Ecto neural progenitor cell (in vitro differentiated cells): ENCODE data around the gene ERCC6L.

Experiments used
- DNase-seq: peaks from one replicate; pipeline ENCODE4 v3.0.0-alpha.2; 2018; ENCODE audit warnings: low spot score

Gene ERCC6L

DNA sequence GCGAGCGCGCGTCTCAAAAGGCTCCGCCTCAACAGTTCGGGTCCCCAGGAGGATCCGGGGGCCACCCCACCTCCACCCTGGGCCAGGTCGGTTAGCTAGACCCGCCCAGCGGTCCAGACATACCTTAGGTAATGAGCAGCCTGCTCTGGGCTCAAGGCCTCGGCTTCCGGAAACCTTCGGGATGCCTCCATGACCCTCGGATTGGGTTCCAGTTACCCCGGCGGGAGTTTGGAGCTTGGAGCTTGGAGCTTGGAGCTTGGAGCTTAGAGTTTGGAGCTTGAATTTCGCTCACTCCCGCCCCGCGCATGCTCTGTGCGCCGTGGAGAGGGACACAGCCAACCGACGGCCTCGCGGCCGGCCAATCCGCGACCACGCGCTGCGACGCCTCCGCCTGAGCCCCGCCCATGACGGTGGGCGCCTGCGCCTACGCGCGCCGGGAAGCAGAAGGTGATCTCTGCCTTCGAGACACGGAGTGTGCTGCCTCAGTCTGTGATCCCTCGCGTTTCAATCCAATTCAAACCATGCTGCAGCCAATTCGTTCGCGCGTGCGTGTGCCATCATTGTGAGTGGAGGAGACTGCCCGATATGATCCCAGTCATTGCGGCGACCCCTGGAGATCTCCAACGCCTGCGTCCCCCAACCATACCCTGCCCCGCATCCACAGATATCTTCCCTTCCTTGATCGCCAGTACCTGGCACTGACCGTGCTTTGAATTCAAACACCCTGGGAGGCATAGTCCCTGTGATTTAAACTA lies at the start of gene ERCC6L:
ERCC6L (minus strand) TSS at position 307 of the 755 bp plus-strand sequence; CDS start at position 191, 116 bp downstream.
- DNase-seq: peak; percentile 91

DNA sequence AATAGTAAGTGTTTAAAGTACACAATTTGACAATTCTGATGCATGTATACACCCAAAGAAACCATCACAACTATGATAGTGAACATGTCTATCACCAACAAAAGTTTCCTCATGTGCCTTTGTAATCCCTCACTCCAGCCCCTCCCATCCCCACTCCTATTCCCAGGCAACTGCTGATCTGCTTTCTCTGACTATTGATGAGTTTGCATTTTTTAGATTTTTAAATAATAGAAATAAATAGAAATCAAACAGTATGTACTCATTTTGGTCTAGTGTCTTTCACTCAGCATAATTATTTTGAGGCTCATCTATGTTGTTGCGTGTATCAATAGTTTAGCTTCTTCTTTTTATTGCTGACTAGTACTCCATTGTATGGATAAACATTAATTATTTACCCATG lies 43.5 kb upstream of the ERCC6L start:
- DNase-seq: no peak

- no peak for DNase-seq
Observed at GRCh38 chrX:72280321-72280845, 41.6 kb upstream of the ERCC6L start.

DNA sequence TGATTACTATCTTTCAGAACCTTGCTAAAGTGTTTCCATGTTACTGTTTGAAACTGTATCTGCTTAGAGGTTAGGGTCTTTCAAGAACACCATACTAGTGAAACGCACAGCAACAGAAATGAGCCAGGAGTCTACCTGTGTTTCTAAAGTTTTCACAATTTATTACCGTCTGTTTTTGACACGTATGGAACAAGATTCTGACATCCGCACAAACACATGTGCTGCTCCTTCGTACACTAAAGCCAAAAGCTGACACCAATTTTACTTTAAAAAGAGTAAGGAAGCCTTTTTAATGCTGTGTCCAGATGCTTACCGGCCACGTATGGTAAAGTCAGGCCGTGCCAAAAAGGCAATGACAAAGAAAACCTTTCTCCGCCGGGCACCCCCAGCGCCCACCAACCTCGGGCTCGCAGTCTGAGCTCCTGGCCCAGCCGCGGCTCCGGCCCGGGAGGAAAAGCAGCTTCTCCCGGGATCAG lies 37.7 kb upstream of the ERCC6L start:
- DNase-seq: no peak

DNA sequence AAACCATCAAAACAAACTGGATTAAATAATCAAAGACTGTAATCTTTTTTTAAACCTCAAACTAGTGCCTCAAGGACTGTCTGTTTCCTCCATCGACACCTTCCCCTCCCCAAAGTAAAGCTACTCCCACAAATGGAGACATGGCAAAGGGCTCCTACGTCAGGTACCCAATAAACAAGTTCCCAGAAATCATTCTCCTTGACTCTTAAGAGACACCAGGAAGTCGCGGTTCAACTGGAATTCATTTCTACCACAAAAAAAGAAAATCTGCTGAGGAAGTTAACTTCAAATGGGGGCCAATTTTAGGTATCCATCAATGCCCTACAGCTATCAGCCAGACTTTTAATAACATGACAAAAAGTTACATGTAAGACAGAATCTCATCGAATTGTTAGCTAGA lies 35.7 kb upstream of the ERCC6L start:
- DNase-seq: no peak

GRCh38 chrX:72273718-72274117 lies 34.9 kb upstream of the ERCC6L start:
- DNase-seq: no peak

- DNase-seq: no peak
Observed at GRCh38 chrX:72272868-72273267, 34.0 kb upstream of the ERCC6L start.

DNA sequence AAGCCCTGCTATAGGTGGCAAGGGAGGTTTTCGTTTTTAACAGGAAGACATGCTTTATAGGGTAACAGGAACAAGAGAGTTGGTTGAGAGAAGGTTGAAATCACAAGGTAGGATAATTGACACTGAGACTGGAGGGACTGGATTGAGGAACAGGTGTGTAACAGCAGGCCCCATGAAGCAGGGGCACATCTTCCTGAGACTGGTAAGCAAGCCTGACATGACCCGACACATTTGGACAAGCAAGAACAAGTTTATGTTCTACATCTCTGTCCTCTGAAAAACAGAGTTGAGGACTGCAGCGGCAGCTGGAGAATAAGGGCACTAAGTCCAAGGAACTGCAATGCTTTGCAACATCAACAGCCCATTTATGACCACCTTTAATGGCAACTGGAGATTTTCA lies 33.0 kb upstream of the ERCC6L start:
- no peak for DNase-seq

DNA sequence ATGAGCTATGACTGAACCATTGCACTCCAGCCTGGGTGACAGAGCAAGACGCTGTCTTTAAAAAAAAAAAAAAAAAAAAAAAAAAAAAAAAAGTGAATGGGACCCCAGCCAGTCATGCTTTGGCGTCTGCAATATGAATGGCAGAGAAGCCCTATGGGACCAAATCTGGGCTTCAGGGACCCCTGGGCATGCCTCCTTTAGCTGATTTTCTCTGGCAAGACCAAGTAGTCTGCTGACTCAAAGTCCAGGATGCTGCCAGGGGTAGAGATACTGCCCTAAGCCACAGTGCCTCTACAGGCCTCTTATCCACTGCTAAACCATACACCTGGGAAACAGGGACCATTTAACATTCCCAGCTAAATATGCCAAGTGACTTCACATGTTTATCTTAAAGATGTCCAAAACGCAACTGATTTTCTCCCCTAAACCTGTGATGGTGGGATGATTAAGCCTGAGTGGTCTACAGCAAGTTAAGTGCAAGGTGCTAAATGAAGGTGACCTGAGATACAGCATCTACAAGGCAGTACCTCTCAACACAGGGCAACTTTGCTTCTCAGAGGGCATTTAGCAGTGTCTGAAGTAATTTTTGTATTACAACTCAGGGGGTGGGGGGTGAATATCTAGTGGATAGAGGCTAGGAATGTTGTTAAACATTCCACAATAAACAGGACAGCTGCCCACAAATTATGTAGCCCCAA lies 32.4 kb upstream of the ERCC6L start:
- no peak for DNase-seq

DNA sequence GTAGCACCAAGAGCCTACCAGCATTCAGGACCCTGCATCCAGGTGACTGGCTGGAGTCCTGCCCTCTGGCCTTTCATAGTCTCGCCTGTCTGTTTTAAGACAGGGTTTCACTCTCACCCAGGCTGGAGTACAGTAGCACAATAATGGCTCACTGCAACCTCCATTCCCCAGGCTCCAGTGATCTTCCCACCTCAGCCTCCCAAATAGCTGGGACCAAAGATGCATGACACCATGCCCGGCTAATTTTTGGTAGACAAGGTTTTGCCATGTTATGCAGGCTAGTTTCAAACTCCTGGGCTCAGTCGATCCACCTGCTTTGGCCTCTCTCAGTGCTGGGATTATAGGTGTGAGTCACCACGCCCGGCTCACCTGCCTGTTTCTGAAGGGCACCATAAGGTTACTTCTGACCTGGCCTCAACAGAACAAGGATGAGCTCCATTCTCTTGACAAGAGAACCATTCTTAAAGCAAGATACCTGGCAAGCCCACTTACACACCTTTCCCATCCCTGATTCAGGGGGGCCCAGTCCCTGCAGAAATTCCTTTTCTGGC lies 31.6 kb upstream of the ERCC6L start:
- no peak for DNase-seq

GRCh38 chrX:72269671-72270251 lies 30.9 kb upstream of the ERCC6L start:
- DNase-seq: no peak

- no peak for DNase-seq
Observed at GRCh38 chrX:72268597-72269365, 30.0 kb upstream of the ERCC6L start.

DNA sequence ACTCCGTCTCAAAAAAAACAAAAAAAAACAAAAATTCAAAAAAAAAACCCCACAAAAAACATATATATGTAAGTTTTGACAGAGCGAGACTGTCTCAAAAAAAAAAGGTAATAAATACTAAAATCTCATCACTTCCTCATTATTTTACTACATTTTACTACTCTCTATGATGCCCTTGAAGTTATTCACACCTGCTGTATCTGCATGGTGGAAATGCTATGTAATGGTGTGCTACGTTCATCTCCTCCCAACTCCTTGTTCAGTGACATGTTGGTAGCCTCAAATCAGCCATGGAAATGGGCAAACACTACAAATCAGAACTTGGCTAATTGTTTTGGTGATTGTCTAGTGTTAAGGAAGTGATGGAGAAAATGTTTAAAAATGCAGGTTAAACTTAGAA lies 26.4 kb upstream of the ERCC6L start:
- no peak for DNase-seq

DNA sequence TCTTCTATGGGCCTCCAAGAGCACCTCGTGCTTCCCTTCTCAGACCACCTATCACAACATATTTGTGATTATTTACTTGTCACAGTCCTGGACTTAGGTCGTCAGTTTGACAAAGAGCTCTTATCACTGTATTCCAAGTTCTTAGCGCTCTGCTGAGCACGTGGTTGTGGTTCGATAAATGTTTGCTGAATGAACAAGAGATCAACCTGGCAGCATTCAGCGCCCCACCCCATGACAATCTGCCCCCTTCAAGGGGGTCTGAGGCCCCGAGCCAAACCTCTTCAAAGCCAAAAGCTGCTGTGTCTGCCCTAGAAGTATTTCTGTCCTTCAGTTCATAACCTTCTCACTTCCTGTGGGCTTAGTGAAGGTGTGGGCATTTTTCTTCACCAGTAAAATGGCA lies 23.2 kb upstream of the ERCC6L start:
- no peak for DNase-seq

GRCh38 chrX:72260448-72260847 lies 21.6 kb upstream of the ERCC6L start:
- DNase-seq: no peak

GRCh38 chrX:72258174-72258573 lies 19.3 kb upstream of the ERCC6L start:
- no peak for DNase-seq

DNA sequence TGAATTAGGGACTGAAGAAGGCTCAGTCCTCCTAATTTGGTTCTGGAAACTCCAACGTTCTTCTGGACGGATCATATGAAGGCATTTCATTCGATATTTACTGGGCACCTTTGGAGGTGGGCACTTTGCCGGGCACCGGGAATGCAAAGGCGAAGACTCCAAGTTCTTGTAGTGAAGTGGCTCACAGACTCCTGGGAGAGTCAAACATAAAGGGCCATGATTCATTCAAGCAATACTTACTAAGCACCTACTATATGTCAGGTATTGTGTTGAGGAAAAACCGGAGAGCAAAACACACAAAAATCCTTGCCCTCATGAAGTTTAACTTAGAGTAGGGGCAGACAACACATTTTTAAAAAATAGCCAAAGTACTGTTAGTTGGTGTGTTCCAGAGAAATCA lies 17.0 kb upstream of the ERCC6L start:
- no peak for DNase-seq

DNA sequence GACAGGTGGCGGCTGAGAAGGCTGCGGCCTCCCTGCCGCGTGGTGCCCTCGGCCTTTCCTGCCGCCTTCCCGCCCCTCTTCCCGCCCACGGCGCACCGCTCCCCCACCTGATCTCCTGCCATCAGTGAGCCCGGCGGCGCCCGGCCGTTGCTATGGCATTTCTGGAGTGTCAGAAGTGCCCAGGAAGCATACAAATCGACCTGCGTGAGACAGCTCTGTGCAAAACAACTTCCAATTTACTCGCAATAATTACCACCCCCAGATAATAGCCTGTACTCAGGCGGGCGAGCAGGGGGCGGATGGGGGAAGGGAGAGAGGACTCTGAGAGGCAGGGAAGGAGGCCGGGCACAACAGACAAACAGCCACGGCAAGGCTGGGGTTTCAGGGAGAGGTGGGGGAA lies 16.6 kb upstream of the ERCC6L start:
- peak; percentile 55 for DNase-seq

DNA sequence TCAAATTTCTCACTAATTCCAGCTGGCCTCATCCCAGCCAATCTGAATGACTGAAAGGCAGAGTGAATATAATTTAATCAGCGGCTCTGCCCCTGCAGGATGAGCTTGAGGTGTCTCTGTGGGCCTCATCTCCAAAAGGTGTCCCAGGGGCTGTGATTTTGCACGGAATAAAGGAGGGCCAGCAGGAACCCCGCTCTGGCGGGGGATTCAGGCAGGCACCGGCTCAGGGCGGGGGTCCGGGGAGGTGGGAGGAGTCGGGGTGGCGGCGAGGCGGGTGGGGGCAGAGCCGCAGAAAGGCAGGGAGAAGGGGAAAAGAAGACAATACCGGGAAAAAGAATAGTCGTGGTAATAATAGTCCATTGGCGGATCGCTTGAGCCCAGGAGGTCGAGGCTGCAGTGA lies 16.0 kb upstream of the ERCC6L start:
- DNase-seq: no peak

- no peak for DNase-seq
Observed at GRCh38 chrX:72253686-72254085, 14.9 kb upstream of the ERCC6L start.

DNA sequence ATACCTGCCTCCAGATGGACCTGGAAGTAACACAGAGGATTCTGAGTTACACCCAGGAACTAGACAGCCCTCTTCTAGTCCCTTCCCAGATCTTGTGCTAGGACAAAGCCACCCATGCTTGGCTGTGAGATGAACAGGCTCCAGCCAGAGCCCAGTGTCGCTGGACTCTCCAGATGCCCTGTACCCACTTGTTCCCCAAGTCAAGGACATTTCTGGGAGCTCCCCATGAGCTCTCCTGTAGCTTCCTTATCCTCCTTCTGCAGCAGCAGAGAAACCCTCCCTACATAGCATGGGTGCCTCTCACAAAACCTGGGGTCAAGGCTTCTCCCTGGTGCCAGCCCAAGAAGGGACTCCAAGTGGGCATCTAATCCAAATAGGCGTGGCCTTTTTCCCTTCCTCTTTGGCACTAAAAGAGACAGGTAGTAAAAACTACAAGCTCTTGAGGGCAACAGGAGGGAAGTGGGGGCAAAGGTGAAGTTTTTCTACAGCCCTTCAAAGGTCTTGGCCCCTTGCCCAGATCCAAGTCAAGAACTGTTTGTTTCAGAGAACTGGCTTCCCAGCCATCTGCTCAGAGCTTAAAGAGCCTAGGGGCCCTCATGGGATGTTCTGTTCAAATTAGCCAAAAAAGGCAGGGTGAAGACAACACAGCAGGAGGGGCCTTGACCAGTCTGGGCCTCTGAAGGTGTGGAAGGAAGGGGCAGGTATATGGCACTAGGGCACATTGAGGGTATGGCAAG lies 8.5 kb upstream of the ERCC6L start:
- no peak for DNase-seq
